ENCODE measurements around the gene OR5M3. TPM values are rescaled to one million over a fixed set of nuclear protein-coding genes. Genes with fewer than 3 reads are reported as not detected.

Gene OR5M3
- not detected for total RNA-seq
- not detected for polyA plus RNA-seq

DNA sequence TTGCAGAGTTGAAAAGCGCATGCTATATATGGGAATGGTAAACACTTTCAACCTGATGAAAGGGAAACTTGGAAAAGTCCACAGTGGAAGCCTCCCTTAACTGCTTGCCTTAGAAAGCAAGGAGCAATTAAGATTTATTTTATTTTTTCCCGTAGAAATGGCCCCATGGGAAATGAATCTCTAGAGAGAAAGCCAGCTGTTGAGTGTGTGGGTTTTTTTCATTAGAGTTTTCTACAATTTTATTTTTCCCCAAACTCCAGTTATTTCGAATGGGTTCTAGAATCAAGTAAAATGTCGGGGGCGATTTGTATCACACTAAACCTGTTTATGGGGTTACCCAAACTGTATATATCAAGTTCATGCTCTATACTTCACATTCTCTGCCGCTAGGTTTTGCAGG, at the start of gene OR5M3:
Gene OR5M3 (minus strand): TSS at position 101 of the 400 bp plus-strand sequence. CDS start 2,855 bp downstream, outside the sequence.
- no peak within 1 kb of the TSS for H3K27ac ChIP-seq (ENCODE audit: low read depth in 1 of 2, low read length in 2 of 2)
- DNase-seq (ENCODE audit: low spot score), result no peak
- H3K9ac ChIP-seq (ENCODE audit: low read depth in 1 of 2, low read length in 2 of 2), result no peak within 1 kb of the TSS
- TF ChIP-seq, protein P1, sequence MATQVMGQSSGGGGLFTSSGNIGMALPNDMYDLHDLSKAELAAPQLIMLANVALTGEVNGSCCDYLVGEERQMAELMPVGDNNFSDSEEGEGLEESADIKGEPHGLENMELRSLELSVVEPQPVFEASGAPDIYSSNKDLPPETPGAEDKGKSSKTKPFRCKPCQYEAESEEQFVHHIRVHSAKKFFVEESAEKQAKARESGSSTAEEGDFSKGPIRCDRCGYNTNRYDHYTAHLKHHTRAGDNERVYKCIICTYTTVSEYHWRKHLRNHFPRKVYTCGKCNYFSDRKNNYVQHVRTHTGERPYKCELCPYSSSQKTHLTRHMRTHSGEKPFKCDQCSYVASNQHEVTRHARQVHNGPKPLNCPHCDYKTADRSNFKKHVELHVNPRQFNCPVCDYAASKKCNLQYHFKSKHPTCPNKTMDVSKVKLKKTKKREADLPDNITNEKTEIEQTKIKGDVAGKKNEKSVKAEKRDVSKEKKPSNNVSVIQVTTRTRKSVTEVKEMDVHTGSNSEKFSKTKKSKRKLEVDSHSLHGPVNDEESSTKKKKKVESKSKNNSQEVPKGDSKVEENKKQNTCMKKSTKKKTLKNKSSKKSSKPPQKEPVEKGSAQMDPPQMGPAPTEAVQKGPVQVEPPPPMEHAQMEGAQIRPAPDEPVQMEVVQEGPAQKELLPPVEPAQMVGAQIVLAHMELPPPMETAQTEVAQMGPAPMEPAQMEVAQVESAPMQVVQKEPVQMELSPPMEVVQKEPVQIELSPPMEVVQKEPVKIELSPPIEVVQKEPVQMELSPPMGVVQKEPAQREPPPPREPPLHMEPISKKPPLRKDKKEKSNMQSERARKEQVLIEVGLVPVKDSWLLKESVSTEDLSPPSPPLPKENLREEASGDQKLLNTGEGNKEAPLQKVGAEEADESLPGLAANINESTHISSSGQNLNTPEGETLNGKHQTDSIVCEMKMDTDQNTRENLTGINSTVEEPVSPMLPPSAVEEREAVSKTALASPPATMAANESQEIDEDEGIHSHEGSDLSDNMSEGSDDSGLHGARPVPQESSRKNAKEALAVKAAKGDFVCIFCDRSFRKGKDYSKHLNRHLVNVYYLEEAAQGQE (IDR thresholded peaks at IDR 0.05), result no peak
- TF ChIP-seq, protein P2, sequence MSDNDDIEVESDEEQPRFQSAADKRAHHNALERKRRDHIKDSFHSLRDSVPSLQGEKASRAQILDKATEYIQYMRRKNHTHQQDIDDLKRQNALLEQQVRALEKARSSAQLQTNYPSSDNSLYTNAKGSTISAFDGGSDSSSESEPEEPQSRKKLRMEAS (IDR thresholded peaks at IDR 0.05), result no peak
- TF ChIP-seq JUND (IDR thresholded peaks at IDR 0.05), result no peak
- no peak for TF ChIP-seq RXRA (IDR thresholded peaks at IDR 0.05)
- TF ChIP-seq TAF1 (conservative IDR thresholded peaks at IDR 0.05), result no peak
- no peak for TF ChIP-seq FOXA2 (IDR thresholded peaks at IDR 0.05)
- TF ChIP-seq, protein P3, sequence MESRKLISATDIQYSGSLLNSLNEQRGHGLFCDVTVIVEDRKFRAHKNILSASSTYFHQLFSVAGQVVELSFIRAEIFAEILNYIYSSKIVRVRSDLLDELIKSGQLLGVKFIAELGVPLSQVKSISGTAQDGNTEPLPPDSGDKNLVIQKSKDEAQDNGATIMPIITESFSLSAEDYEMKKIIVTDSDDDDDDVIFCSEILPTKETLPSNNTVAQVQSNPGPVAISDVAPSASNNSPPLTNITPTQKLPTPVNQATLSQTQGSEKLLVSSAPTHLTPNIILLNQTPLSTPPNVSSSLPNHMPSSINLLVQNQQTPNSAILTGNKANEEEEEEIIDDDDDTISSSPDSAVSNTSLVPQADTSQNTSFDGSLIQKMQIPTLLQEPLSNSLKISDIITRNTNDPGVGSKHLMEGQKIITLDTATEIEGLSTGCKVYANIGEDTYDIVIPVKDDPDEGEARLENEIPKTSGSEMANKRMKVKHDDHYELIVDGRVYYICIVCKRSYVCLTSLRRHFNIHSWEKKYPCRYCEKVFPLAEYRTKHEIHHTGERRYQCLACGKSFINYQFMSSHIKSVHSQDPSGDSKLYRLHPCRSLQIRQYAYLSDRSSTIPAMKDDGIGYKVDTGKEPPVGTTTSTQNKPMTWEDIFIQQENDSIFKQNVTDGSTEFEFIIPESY (IDR thresholded peaks at IDR 0.05), result no peak
- no peak for TF ChIP-seq EGR1 (IDR thresholded peaks at IDR 0.05; ENCODE audit: low read depth in 2 of 2)
- no peak for TF ChIP-seq YY1 (IDR thresholded peaks at IDR 0.05)
- no peak for TF ChIP-seq NR2F2 (IDR thresholded peaks at IDR 0.05)
- no peak for TF ChIP-seq HNF4G (IDR thresholded peaks at IDR 0.05)
- TF ChIP-seq FOXA1 (IDR thresholded peaks at IDR 0.05), result no peak
- TF ChIP-seq, protein P4, sequence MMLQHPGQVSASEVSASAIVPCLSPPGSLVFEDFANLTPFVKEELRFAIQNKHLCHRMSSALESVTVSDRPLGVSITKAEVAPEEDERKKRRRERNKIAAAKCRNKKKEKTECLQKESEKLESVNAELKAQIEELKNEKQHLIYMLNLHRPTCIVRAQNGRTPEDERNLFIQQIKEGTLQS (IDR thresholded peaks at IDR 0.05), result no peak
- no peak for TF ChIP-seq SP1 (IDR thresholded peaks at IDR 0.05)
- no peak within 1 kb of the TSS for H3K4me3 ChIP-seq (ENCODE audit: low read depth in 1 of 3, low read length in 3 of 3)
- no peaks in the 10 kb centered on the region for H3K4me1 ChIP-seq (ENCODE audit: control insufficient read depth in 4 of 4, insufficient read depth in 4 of 4, low read length in 3 of 4)
- H3K36me3 ChIP-seq (ENCODE audit: control insufficient read depth in 4 of 4, insufficient read depth in 3 of 4, low read depth in 1 of 4, low read length in 3 of 4), result no peaks in the 10 kb centered on the region
- no peaks in the 10 kb centered on the region for H3K9me3 ChIP-seq (ENCODE audit: control insufficient read depth in 4 of 4, low read length in 3 of 4)
- 74% methylated on average over 6 of the region's 6 CpGs for WGBS
- no peaks in the 10 kb centered on the region for H3K27me3 ChIP-seq (ENCODE audit: control insufficient read depth in 4 of 4, insufficient read depth in 4 of 4, low read length in 3 of 4)

DNA sequence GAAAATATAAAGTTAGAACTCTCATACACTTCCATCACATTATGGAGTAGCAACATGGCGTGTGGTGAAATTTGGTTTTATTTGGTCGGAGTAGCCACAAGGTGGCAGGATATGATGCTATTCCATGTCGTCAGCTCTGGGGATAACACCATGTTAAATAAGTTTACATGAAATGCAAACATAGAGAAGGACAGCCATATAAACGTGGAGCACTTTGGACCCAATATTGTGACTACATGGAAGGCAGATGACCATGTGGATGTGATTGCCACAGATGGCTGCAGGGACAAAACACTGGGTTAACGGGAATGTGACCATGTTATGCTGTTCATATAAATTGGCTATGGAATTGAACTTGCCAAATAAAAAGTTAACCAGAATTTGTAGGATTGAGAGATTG, 48.9 kb upstream of the OR5M3 start:
- no peak for TF ChIP-seq HNF4G (IDR thresholded peaks at IDR 0.05)
- TF ChIP-seq, protein P3 (IDR thresholded peaks at IDR 0.05), result no peak
- TF ChIP-seq, protein P1 (IDR thresholded peaks at IDR 0.05), result no peak
- no peak for TF ChIP-seq SP1 (IDR thresholded peaks at IDR 0.05)
- TF ChIP-seq NR2F2 (IDR thresholded peaks at IDR 0.05), result no peak
- TF ChIP-seq TAF1 (conservative IDR thresholded peaks at IDR 0.05), result no peak
- no peaks in the 10 kb centered on the region for H3K27me3 ChIP-seq (ENCODE audit: control insufficient read depth in 4 of 4, insufficient read depth in 4 of 4, low read length in 3 of 4)
- no peak for DNase-seq (ENCODE audit: low spot score)
- 53% methylated on average over 5 of the region's 5 CpGs for WGBS
- H3K9me3 ChIP-seq (ENCODE audit: control insufficient read depth in 4 of 4, low read length in 3 of 4), result no peaks in the 10 kb centered on the region
- no peak overlapping the region for H3K9ac ChIP-seq (ENCODE audit: low read depth in 1 of 2, low read length in 2 of 2)
- no peak overlapping the region for H3K27ac ChIP-seq (ENCODE audit: low read depth in 1 of 2, low read length in 2 of 2)
- no peaks in the 10 kb centered on the region for H3K4me1 ChIP-seq (ENCODE audit: control insufficient read depth in 4 of 4, insufficient read depth in 4 of 4, low read length in 3 of 4)
- H3K4me3 ChIP-seq (ENCODE audit: low read depth in 1 of 3, low read length in 3 of 3), result no peak overlapping the region
- H3K36me3 ChIP-seq (ENCODE audit: control insufficient read depth in 4 of 4, insufficient read depth in 3 of 4, low read depth in 1 of 4, low read length in 3 of 4), result no peaks in the 10 kb centered on the region
